Measurements from ENCODE around the gene PLCB2. TPM values are rescaled to one million over a fixed set of nuclear protein-coding genes. Genes with fewer than 3 reads are reported as not detected.

The PLCB2 gene
- total and polyA plus RNA-seq, 9 of the 15 experiments (the other 6 are each of a cell fraction or from before 2014, with no cell fraction given), result 0.37 to 12.3 (median 8.0) TPM

DNA sequence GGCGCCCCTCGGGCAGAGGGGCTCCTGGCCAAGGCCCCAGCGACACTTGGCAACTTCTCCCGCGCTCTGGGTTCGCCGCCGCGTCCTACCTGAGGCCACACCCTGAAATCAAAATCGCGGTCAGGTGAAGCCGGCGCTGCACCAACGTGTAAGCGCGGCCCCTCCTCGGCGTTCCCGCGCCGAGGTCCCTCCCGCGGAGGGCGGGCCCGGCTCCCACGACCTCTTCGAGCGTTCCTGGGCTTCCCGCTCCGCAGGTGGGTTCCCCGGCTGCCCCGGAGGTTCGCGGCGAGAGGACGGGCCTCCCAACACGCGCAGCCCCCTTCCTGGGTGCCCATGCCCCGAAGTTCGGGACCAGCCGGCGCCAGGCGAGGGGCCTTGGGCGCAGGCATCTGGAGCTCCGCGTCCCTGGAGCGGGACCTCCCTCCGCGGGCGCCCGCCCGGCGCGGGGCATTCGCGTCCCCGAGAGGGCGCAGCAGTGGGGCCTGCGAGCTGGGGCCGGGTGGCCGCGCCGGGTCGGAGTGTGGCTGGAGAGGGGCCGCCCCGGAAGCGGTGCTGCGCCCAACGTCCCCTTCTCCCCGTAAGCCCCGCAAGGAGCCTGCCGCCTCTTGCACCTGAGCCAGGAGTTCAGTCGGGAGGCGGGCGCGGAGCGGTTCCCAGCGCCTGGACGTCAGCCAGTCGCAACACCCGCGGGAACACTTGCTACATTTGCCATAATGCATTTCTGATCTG lies 55.1 kb downstream of the PLCB2 start:
- ATAC-seq (no peak), FAIRE-seq (no peak), DNase-seq (ENCODE audit: extremely low read depth in 1 of 4, low spot score in 3 of 4) (no peak)
- no peaks in the 10 kb centered on the region for H3K79me2 ChIP-seq (ENCODE audit: control insufficient read depth, insufficient read depth, low read length)
- intact Hi-C loops (cut with micrococcal nuclease) (no loop called here), in situ Hi-C loops (cut with MboI) (no loop called here)
- no peak overlapping the region for H3K4me2 ChIP-seq (ENCODE audit: insufficient read depth, low read length)
- H3K36me3 ChIP-seq (ENCODE audit: control insufficient read depth, insufficient read depth, low read length), result no peaks in the 10 kb centered on the region
- H2AFZ ChIP-seq (ENCODE audit: low read depth, low read length), result no peak overlapping the region
- 79% methylated on average over 36 of the region's 82 CpGs for WGBS (ENCODE audit: insufficient coverage, low coverage, missing lambda C conversion rate)
- no TSS peak for BruUV-seq (replicated peaks)
- H3K27me3 ChIP-seq (ENCODE audit: control insufficient read depth in 2 of 2, insufficient read depth in 2 of 2, low read length in 2 of 2), result peaks cover 2 to 28% of the 10 kb centered on the region in 2 experiments; a peak in 3 of 5 replicates
- H3K27ac ChIP-seq (ENCODE audit: extremely low read depth, low read depth, low read length), result no peak overlapping the region
- no peaks in the 10 kb centered on the region for H3K9me1 ChIP-seq (ENCODE audit: control insufficient read depth, insufficient read depth, low read length)
- H3K9ac ChIP-seq (ENCODE audit: insufficient read depth in 1 of 2, low read depth in 2 of 2, low read length in 2 of 2), result no peak overlapping the region
- no peaks in the 10 kb centered on the region for H3K9me3 ChIP-seq (replicated peaks; ENCODE audit: control insufficient read depth, insufficient read depth, low read depth, low read length)
- POLR2A ChIA-PET, result no interaction called here
- H4K20me1 ChIP-seq (replicated peaks; ENCODE audit: control insufficient read depth, insufficient read depth, low read length), result no peaks in the 10 kb centered on the region
- no peak overlapping the region for H3K4me3 ChIP-seq
- peaks cover 4 to 26% of the 10 kb centered on the region in 2 experiments; a peak in 3 of 5 replicates for H3K4me1 ChIP-seq (replicated peaks in 1 of 2; ENCODE audit: control insufficient read depth in 2 of 2, insufficient read depth in 2 of 2, low read length in 2 of 2)
- CTCF ChIA-PET (ENCODE audit: low intra/inter-chr PET ratio), result interaction anchor here (0.6 kb wide), 1 partner anchor 641 kb away, joined by 4 read pairs; no protein-coding TSS in a partner anchor
- TF ChIP-seq TBL1XR1 (IDR thresholded peaks at IDR 0.05; ENCODE audit: low read length in 2 of 2), result no peak
- no peak for TF ChIP-seq DACH1 (IDR thresholded peaks at IDR 0.05; ENCODE audit: partially characterized antibody)
- no peak for TF ChIP-seq HDAC3 (IDR thresholded peaks at IDR 0.05; ENCODE audit: borderline replicate concordance, partially characterized antibody)
- TF ChIP-seq HNRNPLL (IDR thresholded peaks at IDR 0.05; ENCODE audit: low read depth, low read length, poor library complexity, severe bottlenecking), result no peak
- no peak for TF ChIP-seq TCF7L2 (IDR thresholded peaks at IDR 0.05; ENCODE audit: low read depth, low read length)
- no peak for TF ChIP-seq SAFB2 (IDR thresholded peaks at IDR 0.05; ENCODE audit: borderline replicate concordance, low read depth, low read length, severe bottlenecking)
